GM12892 (cell line): ENCODE results near the gene GHR.

Experiments
- POLR2A ChIP-seq: IDR thresholded peaks from 2 replicates; pipeline ENCODE4 v1.6.1; 2011; ENCODE audit warnings: low read depth, low read length, control low read depth
- POLR2AphosphoS5 ChIP-seq: IDR thresholded peaks from 2 replicates; pipeline ENCODE4 v1.6.1; 2011; ENCODE audit warnings: low read depth, low read length, control low read depth
- TAF1 ChIP-seq: IDR thresholded peaks from 2 replicates; pipeline ENCODE4 v1.6.1; 2011; ENCODE audit warnings: low read depth, mild to moderate bottlenecking, control low read depth, low read length, borderline replicate concordance

GRCh38 chr5:42645138-42645537 lies 221.9 kb downstream of the GHR start:
- TF ChIP-seq POLR2AphosphoS5, result no peak
- TF ChIP-seq POLR2A, result no peak
- no peak for TF ChIP-seq TAF1
